HUES48 (cell line): ENCODE results near the gene ZBTB39.

Source experiments
- H3K27ac ChIP-seq: one replicate; pipeline ENCODE4 v1.7.0; 2013; ENCODE audit warnings: low read depth, low read length, inconsistent platforms
- H3K27me3 ChIP-seq: 2 replicates; pipeline ENCODE4 v1.6.1; 2013; ENCODE audit warnings: mild to moderate bottlenecking, low read length; ENCODE audit not compliant: control insufficient read depth, insufficient read depth
- H3K36me3 ChIP-seq: 2 replicates; pipeline ENCODE4 v1.6.1; 2013; ENCODE audit warnings: low read length; ENCODE audit not compliant: control insufficient read depth, insufficient read depth
- H3K4me1 ChIP-seq: 2 replicates; pipeline ENCODE4 v1.6.1; 2013; ENCODE audit warnings: mild to moderate bottlenecking, low read length; ENCODE audit not compliant: control insufficient read depth, insufficient read depth
- H3K4me3 ChIP-seq: 2 replicates; pipeline ENCODE4 v1.5.1; 2013; ENCODE audit warnings: mild to moderate bottlenecking, low read depth, low read length
- H3K9ac ChIP-seq: 2 replicates; pipeline ENCODE4 v1.6.1; 2013; ENCODE audit warnings: mild to moderate bottlenecking, low read depth, low read length, moderate library complexity
- H3K9me3 ChIP-seq: 2 replicates; pipeline ENCODE4 v1.6.1; 2013; ENCODE audit warnings: low read length; ENCODE audit not compliant: control insufficient read depth, insufficient read depth

The ZBTB39 gene

DNA sequence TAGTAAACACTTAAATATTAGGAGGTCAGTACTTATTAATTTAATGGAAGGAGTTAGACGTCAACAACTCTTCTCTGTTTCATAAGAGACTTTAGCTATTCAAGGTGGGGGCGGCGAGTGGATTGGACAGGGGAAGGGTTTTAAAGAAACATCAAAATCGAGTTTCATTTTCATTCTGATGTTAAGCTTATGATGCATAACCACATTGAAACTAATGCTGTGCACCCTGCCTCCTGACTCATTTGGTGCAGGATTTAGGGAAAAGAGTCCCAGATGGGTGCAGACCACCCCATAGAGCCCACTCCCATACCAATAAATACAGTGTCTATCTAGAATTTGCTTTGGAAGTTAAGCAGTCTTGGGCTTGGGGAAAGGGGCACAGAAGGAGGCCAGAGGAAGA lies 7.4 kb downstream of the ZBTB39 start:
- Histone ChIP-seq H3K27ac (no peak overlapping the region), H3K27me3 (no peaks in the 10 kb centered on the region), H3K9ac (no peak overlapping the region), H3K4me1 (no peaks in the 10 kb centered on the region), H3K9me3 (no peaks in the 10 kb centered on the region), H3K36me3 (peaks cover 47% of the 10 kb centered on the region), H3K4me3 (no peak overlapping the region)

GRCh38 chr12:56998316-56998715 lies 8.0 kb downstream of the ZBTB39 start:
- Histone ChIP-seq H3K9ac (no peak overlapping the region), H3K36me3 (peaks cover 40% of the 10 kb centered on the region), H3K4me1 (no peaks in the 10 kb centered on the region)

GRCh38 chr12:56996793-56997545 lies 9.4 kb downstream of the ZBTB39 start:
- no peak overlapping the region for H3K27ac ChIP-seq
- H3K36me3 ChIP-seq, result peaks cover 27% of the 10 kb centered on the region
- H3K4me3 ChIP-seq, result no peak overlapping the region
- H3K4me1 ChIP-seq, result no peaks in the 10 kb centered on the region
- no peaks in the 10 kb centered on the region for H3K27me3 ChIP-seq
- no peaks in the 10 kb centered on the region for H3K9me3 ChIP-seq
- no peak overlapping the region for H3K9ac ChIP-seq

More at GRCh38 chr12:56998316-56998715, 8.0 kb downstream of the ZBTB39 start:
- no peak overlapping the region for H3K27ac ChIP-seq
- H3K27me3 ChIP-seq, result no peaks in the 10 kb centered on the region
- H3K9me3 ChIP-seq, result no peaks in the 10 kb centered on the region
- H3K4me3 ChIP-seq, result no peak overlapping the region

GRCh38 chr12:56995930-56996496 lies 10.3 kb downstream of the ZBTB39 start:
- H3K27ac ChIP-seq, result no peak overlapping the region
- H3K9ac ChIP-seq, result no peak overlapping the region
- H3K4me3 ChIP-seq, result no peak overlapping the region
- peaks cover 18% of the 10 kb centered on the region for H3K36me3 ChIP-seq
- no peaks in the 10 kb centered on the region for H3K9me3 ChIP-seq
- no peaks in the 10 kb centered on the region for H3K4me1 ChIP-seq
- no peaks in the 10 kb centered on the region for H3K27me3 ChIP-seq

DNA sequence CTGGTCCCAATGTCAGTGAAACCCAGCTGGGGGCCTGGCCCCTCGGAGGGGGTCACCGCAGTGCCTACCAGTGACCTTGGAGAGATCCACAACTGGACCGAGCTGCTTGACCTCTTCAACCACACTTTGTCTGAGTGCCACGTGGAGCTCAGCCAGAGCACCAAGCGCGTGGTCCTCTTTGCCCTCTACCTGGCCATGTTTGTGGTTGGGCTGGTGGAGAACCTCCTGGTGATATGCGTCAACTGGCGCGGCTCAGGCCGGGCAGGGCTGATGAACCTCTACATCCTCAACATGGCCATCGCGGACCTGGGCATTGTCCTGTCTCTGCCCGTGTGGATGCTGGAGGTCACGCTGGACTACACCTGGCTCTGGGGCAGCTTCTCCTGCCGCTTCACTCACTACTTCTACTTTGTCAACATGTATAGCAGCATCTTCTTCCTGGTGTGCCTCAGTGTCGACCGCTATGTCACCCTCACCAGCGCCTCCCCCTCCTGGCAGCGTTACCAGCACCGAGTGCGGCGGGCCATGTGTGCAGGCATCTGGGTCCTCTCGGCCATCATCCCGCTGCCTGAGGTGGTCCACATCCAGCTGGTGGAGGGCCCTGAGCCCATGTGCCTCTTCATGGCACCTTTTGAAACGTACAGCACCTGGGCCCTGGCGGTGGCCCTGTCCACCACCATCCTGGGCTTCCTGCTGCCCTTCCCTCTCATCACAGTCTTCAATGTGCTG lies 11.0 kb downstream of the ZBTB39 start:
- no peak overlapping the region for H3K4me3 ChIP-seq
- H3K9me3 ChIP-seq, result no peaks in the 10 kb centered on the region
- no peaks in the 10 kb centered on the region for H3K4me1 ChIP-seq
- peaks cover 11% of the 10 kb centered on the region for H3K36me3 ChIP-seq
- no peak overlapping the region for H3K27ac ChIP-seq
- no peaks in the 10 kb centered on the region for H3K27me3 ChIP-seq
- H3K9ac ChIP-seq, result no peak overlapping the region

DNA sequence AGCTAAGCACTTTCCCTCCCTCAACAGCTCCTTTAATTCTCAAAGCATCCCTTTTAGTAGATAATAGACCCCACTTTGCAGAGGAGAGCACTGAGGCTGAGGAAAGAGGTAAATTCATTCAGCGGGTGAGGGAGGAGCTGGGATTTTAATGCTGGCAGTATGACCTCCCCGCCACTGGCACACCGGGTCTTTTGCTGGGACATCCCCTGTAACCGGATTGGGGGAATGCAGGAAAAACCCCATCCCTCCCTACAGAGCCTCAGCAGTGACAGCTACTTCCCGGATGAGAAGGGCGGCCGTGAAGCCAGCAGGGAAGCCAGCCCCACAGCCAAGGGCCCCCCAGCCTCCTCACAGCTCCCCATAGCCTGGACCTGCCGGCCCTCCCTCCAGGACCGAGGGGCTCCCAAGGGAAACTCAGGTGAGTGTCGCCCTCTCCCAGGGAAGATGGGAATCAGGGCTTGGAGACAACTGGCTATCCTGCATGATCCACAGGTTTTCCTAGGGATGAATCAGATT lies 12.1 kb downstream of the ZBTB39 start:
- Histone ChIP-seq H3K27me3 (no peaks in the 10 kb centered on the region), H3K9ac (no peak overlapping the region), H3K4me1 (no peaks in the 10 kb centered on the region), H3K9me3 (no peaks in the 10 kb centered on the region), H3K27ac (no peak overlapping the region), H3K4me3 (no peak overlapping the region), H3K36me3 (0 out of 2 replicates have a peak, but pooled peaks cover under 1% of the 10 kb centered on the region)

- Histone ChIP-seq H3K9me3 (no peaks in the 10 kb centered on the region), H3K27ac (no peak overlapping the region), H3K9ac (no peak overlapping the region)
These were observed 13.0 kb downstream of the ZBTB39 start for GRCh38 chr12:56993346-56993745.

GRCh38 chr12:56991319-56992246 lies 14.8 kb downstream of the ZBTB39 start:
- Histone ChIP-seq H3K4me1 (peaks cover 10% of the 10 kb centered on the region; the same call in 1 of the 2 replicates), H3K9ac (no peak overlapping the region)

More at GRCh38 chr12:56993346-56993745, 13.0 kb downstream of the ZBTB39 start:
- no peaks in the 10 kb centered on the region for H3K36me3 ChIP-seq
- no peak overlapping the region for H3K4me3 ChIP-seq
- 0 out of 2 replicates have a peak, but pooled peaks cover 4% of the 10 kb centered on the region for H3K4me1 ChIP-seq
- no peaks in the 10 kb centered on the region for H3K27me3 ChIP-seq

DNA sequence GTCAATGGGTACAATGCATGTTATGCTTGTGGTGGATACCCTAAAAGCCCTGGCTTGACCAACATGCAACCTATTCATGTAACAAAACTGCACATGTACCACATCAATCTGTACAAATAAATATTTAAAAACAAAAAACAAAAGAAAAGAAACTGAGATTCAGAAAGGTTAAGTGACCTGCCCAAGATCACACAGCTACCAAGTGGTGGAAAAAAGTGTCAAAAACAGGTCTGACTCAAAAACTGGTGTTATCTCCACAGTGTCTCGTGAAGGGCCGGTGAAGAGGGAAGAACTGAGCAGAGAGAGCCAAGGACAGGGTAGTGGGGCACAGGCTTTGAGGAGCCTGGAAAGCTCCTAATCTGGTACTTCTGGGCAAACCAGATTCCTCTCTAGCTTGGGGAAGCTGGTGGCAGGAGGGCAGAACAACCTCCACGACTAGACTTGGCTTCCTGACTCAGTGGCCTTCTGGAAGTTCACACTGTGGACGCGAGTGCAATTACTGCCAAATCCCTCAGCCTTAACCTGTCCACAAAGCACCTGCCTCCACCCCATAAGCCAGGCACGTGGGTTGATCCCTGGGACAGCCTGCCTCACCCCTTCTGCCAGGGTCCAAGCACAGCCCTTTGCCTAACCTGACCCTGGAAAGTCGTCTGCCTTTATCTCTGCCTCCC lies 15.6 kb downstream of the ZBTB39 start:
- H3K27me3 ChIP-seq, result no peaks in the 10 kb centered on the region
- H3K4me3 ChIP-seq, result no peak overlapping the region
- no peak overlapping the region for H3K9ac ChIP-seq
- H3K27ac ChIP-seq, result no peak overlapping the region
- H3K36me3 ChIP-seq, result no peaks in the 10 kb centered on the region
- no peaks in the 10 kb centered on the region for H3K9me3 ChIP-seq
- peaks cover 10% of the 10 kb centered on the region; the same call in 1 of the 2 replicates for H3K4me1 ChIP-seq

More at GRCh38 chr12:56991319-56992246, 14.8 kb downstream of the ZBTB39 start:
- no peak overlapping the region for H3K27ac ChIP-seq
- no peaks in the 10 kb centered on the region for H3K27me3 ChIP-seq
- H3K9me3 ChIP-seq, result no peaks in the 10 kb centered on the region
- H3K4me3 ChIP-seq, result no peak overlapping the region
- no peaks in the 10 kb centered on the region for H3K36me3 ChIP-seq
